Activated T-helper 2 cell treated with anti-CD3 and anti-CD28 coated beads, Interferon-gamma antibody, Interleukin-2, Interleukin-4, amounts not matched to agents 10 μg/mL and 5 μg/mL and 100 μg/mL, durations not matched to agents 14 hours and 24 hours and 36 hours (primary cell): ENCODE results near the gene CTBP2. TPM values are rescaled to one million over a fixed set of nuclear protein-coding genes. Genes with fewer than 3 reads are reported as not detected.
A peak's percentile ranks its signal among the peaks of the same experiment; 100 is the strongest.
"Not testable (repeated sequence)": the region's sequence is repeated elsewhere in the genome, so short reads cannot be mapped to it uniquely, and the experiment has no call there.

Source experiments
- DNase-seq: peaks from one replicate; pipeline ENCODE4 v3.0.0; 2021; ENCODE audit warnings: low spot score
- H3K27ac Mint-ChIP-seq: one replicate; pipeline ENCODE4 v1.8.0; 2021; ENCODE audit warnings: mixed read lengths
- H3K27me3 Mint-ChIP-seq: one replicate; pipeline ENCODE4 v1.8.0; 2021; ENCODE audit warnings: low read depth, mixed read lengths
- H3K36me3 Mint-ChIP-seq: one replicate; pipeline ENCODE4 v1.8.0; 2021; ENCODE audit warnings: low read depth, mixed read lengths
- H3K4me1 Mint-ChIP-seq: one replicate; pipeline ENCODE4 v1.8.0; 2021; ENCODE audit warnings: low read depth, mixed read lengths
- H3K4me3 Mint-ChIP-seq: one replicate; pipeline ENCODE4 v1.8.0; 2021; ENCODE audit warnings: low read depth, mild to moderate bottlenecking, moderate library complexity, mixed read lengths
- H3K9me3 Mint-ChIP-seq: one replicate; pipeline ENCODE4 v1.8.0; 2021; ENCODE audit warnings: mixed read lengths
- intact Hi-C: fragments of 100-400 bp; cut with micrococcal nuclease; formaldehyde crosslinking; loops from one replicate; pipeline ENCODE4 v1.15.1; 2023
- total RNA-seq: library from RNA; stranded (reverse); gene quantifications from 2 replicates; pipeline ENCODE4 v1.2.3, GENCODE V29; 2022

CTBP2 gene
- total RNA-seq, 1 donor from 2014 or later = 0.48 TPM

DNA sequence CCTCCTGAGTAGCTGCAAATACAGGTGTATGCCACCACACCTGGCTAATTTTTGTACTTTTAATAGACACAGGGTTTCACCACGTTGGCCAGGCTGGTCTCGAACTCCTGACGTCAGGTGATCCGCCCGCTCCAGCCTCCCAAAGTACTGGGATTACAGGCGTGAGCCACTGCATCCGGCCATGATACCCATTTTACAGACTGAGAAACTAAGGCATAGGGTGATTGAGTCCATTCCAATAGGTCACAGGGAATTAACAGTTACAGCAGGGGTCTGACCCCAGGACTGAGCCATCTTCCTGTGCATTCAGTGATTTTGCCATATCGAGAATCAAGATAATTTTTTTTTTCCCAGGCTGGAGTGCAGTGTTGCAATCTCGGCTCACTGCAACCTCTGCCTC, 12.3 kb upstream of the CTBP2 start:
- no peaks in the 10 kb centered on the region for H3K4me1 Mint-ChIP-seq

DNA sequence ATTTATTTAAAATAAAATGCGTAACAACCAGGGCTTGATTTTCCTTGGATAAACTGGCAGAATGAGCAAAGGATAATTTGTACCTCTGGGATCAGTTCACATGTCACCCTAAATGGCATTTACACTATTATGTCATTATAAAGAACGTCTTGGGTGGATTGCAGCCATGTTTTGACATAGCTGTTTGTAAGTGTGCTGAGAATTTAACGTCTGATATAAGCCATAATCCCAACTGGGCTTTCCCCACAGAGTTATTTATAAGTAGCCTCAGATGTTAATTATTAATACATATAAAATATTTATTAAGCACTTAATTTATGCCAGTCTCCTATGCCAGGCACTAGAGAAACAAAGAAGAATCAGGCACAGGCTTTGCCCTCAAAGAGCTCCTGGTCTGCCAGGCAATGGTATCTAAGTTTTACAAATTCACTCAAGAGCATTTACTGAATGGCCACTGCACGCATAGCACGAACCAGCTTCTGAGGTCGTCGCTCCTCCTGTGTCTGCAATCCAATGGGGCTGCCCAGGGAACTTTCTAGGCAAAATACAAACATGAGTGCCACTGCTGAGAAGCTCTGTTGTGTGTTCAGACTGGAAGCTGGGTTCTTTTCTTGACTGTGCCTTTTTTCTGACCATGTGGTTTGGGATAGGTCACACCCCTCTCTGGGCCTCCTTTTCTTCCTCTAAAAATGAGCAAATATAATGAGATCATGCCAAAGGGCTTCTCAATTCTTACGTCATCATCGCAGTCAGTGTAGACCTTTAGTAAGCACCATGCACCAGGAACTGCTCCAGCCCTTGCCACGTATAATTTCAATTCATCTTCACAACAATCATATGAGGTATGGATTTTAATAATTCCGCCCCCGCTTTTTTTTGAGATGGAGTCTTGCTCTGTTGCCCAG, 11.3 kb upstream of the CTBP2 start:
- intact Hi-C loops = no loop called here
- no peak for DNase-seq
- Mint-ChIP-seq H3K27ac (no peak overlapping the region), H3K4me1 (no peaks in the 10 kb centered on the region), H3K9me3 (no peaks in the 10 kb centered on the region), H3K27me3 (peaks cover 3% of the 10 kb centered on the region), H3K36me3 (no peaks in the 10 kb centered on the region), H3K4me3 (no peak overlapping the region)

More for the DNA sequence above, 12.3 kb upstream of the CTBP2 start:
- Mint-ChIP-seq H3K27ac (no peak overlapping the region), H3K36me3 (no peaks in the 10 kb centered on the region), H3K27me3 (peaks cover 3% of the 10 kb centered on the region), H3K4me3 (no peak overlapping the region), H3K9me3 (no peaks in the 10 kb centered on the region)
- no peak for DNase-seq
- intact Hi-C loops = no loop called here

DNA sequence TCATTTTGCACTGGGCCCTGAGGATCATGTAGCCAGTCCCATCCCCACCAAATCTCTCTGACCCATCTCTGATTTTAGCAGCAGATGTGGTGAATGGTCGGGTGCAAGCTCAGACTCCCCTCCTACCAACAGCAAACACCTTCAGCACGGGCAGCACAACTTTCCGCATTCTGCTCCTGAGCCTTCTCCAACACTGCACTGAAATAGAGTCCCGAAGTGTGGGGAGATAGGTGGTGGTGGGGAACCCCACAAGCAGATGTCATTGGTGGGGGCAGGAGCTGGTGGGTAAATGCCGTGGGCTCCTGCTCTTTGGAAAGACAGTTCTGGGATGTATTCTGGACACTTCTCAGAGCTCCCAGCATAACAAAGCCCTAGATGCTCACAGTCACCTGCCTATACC, 9.6 kb upstream of the CTBP2 start:
- no peaks in the 10 kb centered on the region for H3K9me3 Mint-ChIP-seq
- no peaks in the 10 kb centered on the region for H3K36me3 Mint-ChIP-seq
- H3K4me1 Mint-ChIP-seq = no peaks in the 10 kb centered on the region
- H3K27me3 Mint-ChIP-seq = peaks cover 3% of the 10 kb centered on the region
- no peak overlapping the region for H3K27ac Mint-ChIP-seq
- no peak for DNase-seq
- no peak overlapping the region for H3K4me3 Mint-ChIP-seq
- intact Hi-C loops = no loop called here

DNA sequence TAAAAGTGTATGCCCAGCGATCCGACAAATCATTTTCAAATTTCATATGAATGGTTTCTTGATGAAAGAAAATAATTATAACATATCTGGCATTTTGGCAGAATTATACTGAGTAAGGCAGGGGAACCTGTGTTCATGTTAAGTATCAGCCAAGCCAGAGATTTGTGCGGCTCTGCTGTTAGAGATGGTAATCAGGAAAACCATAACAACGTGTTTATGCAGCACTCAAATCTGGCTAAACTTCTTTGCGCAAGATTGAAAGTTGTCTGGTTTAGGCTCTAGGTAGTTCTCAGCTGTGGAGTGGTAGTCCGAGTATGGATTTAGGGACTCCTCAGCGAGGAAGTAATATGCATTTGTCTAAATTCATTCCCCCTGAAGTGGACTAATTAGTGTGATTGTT, 8.9 kb upstream of the CTBP2 start:
- Mint-ChIP-seq H3K9me3 (no peaks in the 10 kb centered on the region), H3K4me3 (no peak overlapping the region), H3K27ac (no peak overlapping the region), H3K4me1 (no peaks in the 10 kb centered on the region), H3K36me3 (no peaks in the 10 kb centered on the region), H3K27me3 (peaks cover 7% of the 10 kb centered on the region)
- DNase-seq = no peak
- intact Hi-C loops = no loop called here

DNA sequence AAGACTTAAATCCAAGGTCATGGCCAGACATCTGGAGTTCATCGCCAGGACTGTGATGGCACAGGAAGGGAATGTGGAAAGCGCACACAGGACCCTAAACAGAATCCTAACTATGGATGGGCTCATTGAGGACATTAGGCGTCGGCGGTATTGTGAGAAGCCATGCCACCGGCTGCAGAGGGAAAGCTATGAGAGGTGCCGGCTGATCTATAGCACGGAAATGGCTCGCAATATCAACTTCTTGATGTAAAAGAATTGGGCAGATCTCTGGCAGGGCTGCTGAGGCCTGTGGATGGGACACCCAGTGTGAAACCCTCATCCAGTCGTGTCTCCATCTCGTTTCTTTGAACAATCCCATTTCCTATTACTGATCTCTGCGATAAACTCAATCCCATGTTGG, 6.3 kb upstream of the CTBP2 start:
- Mint-ChIP-seq H3K27me3 (peaks cover 18% of the 10 kb centered on the region), H3K27ac (no peak overlapping the region), H3K4me3 (no peak overlapping the region), H3K9me3 (no peaks in the 10 kb centered on the region), H3K36me3 (no peaks in the 10 kb centered on the region), H3K4me1 (no peaks in the 10 kb centered on the region)
- no peak for DNase-seq
- intact Hi-C loops = no loop called here

DNA sequence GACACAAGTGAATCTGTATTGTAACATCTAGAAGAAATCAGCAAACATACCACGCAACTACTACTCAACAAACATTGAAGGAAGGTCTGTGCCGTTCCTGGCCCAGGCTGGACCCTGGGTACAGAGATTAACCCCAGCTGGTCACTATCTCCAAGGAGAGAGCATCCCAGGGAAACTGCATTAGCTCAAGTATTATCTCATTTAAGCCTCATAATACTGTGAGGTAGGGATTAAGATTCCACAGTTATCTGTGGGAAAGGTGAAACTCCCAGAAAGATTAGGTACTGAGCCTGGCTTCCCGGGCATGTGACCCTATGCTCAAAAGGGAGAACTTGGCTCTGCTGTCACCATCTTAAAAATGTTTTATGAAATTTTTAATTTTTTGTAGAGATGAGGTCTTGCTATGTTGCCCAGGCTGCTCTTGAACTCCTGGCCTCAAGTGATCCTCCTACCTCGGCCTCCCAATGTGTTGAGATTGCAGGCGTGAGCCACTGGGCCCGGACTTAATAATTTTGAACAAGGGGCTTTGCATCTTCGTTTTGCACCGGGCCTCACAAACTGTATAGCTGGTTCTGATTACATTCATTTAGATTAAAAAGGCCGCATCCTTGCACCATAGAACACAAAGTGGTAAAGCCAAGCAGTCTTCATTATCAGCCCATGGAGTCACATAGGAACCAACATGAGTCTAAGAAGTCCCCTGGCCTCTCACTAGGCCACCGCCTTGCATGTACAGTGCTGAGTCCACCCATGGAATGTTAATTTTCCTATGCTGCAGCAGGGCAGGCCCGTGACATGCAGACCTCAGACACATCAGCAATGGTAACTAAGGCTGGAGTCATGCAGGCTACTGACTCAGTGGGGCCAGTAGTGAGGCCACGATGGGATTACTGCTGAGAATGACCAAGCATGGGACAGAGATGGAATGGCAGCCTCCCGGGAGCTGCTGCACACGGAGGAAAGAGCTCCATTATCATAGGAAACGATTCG, 5.5 kb upstream of the CTBP2 start:
- Mint-ChIP-seq H3K4me1 (no peaks in the 10 kb centered on the region), H3K9me3 (no peaks in the 10 kb centered on the region), H3K27me3 (peaks cover 19% of the 10 kb centered on the region), H3K27ac (no peak overlapping the region), H3K36me3 (no peaks in the 10 kb centered on the region), H3K4me3 (no peak overlapping the region)
- intact Hi-C loops = no loop called here
- DNase-seq = no peak

DNA sequence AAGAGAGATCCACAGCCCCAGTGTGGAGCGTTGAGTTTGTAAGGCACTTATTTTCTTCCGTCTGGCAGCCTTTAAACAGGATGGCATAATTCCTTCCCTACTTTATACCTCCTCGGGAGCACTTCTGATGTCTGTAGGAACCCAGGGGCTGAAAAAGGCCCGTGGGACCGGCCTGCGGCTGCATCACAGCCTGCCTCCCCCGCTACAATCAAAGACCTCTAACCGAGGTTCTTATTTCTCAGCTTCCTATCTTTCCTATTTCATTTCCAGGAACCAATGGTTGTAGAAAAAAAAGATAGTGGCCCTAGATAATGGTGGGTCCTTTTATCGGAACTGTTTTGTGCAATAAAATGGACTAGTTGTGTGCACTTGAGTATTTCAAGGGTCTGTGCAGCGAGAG, 4.1 kb upstream of the CTBP2 start:
- no peak overlapping the region for H3K27ac Mint-ChIP-seq
- DNase-seq = no peak
- intact Hi-C loops = no loop called here
- H3K36me3 Mint-ChIP-seq = no peaks in the 10 kb centered on the region
- H3K4me1 Mint-ChIP-seq = no peaks in the 10 kb centered on the region
- H3K27me3 Mint-ChIP-seq = peaks cover 20% of the 10 kb centered on the region
- H3K4me3 Mint-ChIP-seq = no peak overlapping the region
- no peaks in the 10 kb centered on the region for H3K9me3 Mint-ChIP-seq

DNA sequence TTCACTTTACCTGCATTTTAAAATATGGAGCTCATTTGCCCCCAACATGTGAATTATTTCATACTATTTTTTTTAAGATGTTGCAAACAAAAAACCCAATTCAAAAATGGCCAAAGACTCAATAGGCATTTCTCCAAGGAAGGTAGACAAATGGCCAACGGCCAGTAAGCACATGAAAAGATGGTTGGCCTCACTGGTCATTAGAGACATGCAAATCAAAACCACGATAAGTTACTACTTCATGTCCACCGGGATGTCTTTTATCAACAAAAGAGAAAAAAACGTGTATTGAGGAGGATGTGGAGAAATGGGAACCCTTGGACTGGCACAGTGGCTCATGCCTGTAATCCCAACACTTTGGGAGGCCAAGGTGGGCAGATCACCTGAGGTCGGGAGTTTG, 3.4 kb upstream of the CTBP2 start:
- Mint-ChIP-seq H3K9me3 (no peaks in the 10 kb centered on the region), H3K4me1 (no peaks in the 10 kb centered on the region), H3K4me3 (no peak overlapping the region), H3K36me3 (no peaks in the 10 kb centered on the region), H3K27me3 (peaks cover 20% of the 10 kb centered on the region), H3K27ac (no peak overlapping the region)
- intact Hi-C loops = no loop called here
- DNase-seq = no peak

DNA sequence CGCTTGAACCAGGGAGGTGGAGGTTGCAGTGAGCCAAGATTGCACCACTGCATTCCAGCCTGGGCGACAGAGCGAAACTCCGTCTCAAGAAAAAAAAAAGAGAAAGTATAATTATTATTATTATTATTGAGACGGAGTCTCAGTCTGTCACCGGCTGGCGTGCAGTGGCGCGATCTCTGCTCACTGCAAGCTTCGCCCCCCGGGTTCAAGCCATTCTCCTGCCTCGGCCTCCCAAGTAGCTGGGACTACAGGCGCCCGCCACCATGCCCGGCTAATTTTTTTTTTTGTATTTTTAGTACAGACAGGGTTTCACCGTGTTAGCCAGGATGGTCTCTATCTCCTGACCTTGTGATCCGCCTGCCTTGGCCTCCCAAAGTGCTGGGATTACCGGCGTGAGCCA, 2.9 kb upstream of the CTBP2 start:
- H3K4me3 Mint-ChIP-seq, H3K9me3 Mint-ChIP-seq, H3K27ac Mint-ChIP-seq, H3K4me1 Mint-ChIP-seq, DNase-seq, H3K36me3 Mint-ChIP-seq, intact Hi-C loops: not testable (repeated sequence)
- peaks cover 24% of the 10 kb centered on the region for H3K27me3 Mint-ChIP-seq

DNA sequence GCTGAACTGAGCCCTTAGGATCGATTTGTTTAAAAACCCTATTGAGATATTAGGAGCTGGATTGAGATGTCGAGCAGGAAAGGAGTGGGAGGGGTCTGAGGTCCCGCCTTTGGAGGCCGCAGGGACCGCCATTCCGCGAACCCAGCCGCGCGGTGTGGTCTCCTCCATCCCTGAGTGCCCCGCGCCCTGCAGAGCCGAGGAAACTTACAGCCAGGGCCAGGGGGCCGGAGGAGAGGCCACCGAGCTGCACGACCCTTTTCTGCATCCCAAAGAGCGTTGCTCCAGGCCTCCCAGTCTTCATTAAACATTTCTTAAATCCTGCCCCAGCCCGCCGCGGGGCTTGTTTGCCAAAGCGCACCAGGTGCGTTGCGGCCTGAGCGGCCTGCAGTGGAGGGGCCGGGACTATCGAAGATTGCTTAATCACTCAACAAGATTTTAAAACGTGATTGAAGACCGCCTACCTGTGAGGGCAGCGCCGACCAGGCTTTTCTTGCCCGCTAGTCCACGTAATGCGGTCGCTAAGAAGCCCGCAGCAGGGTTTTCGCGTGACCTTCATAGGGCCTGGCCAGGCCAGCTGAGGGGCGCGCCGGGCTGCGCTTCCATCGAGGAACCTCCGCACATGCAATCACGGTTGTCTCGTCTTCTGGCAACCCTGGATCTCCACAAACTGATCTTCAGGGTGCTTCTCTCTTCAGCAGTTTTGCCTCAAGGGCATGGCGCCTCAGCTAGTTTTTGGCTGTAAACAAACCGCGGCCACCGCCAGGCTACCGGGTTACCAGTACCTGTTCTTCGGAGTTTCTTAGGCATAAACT, 2.0 kb upstream of the CTBP2 start:
- Mint-ChIP-seq H3K27me3 (peaks cover 34% of the 10 kb centered on the region), H3K36me3 (no peaks in the 10 kb centered on the region), H3K4me1 (peaks cover 3% of the 10 kb centered on the region), H3K27ac (no peak overlapping the region), H3K4me3 (no peak overlapping the region), H3K9me3 (no peaks in the 10 kb centered on the region)
- no peak for DNase-seq
- intact Hi-C loops = no loop called here

DNA sequence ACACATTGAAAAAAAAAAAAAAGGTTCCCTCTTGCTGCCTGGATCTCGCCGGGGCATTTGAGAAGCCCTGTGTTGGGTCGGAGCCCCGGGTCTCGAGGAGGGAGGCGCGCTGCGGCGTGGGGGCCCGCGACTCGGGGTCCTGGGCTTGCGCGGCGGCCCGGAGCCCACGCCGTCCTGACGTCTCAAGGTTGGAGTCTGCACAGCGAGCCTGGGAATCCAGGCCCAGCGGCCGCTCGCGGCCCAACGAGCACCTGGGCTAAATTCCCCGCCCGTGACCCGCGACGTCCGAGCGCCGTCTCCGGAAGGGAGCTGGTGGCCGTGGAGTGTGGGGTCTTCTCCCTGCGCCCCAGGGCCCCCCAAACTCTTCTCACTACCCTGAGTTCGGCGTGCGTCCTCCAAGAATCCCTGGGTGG, 1.4 kb upstream of the CTBP2 start:
- H3K27ac Mint-ChIP-seq = no peak overlapping the region
- no peak for DNase-seq
- H3K4me3 Mint-ChIP-seq = peak overlapping the region; percentile 17
- H3K4me1 Mint-ChIP-seq = peaks cover 3% of the 10 kb centered on the region
- peaks cover 40% of the 10 kb centered on the region for H3K27me3 Mint-ChIP-seq
- H3K36me3 Mint-ChIP-seq = no peaks in the 10 kb centered on the region
- H3K9me3 Mint-ChIP-seq = no peaks in the 10 kb centered on the region
- intact Hi-C loops = no loop called here

DNA sequence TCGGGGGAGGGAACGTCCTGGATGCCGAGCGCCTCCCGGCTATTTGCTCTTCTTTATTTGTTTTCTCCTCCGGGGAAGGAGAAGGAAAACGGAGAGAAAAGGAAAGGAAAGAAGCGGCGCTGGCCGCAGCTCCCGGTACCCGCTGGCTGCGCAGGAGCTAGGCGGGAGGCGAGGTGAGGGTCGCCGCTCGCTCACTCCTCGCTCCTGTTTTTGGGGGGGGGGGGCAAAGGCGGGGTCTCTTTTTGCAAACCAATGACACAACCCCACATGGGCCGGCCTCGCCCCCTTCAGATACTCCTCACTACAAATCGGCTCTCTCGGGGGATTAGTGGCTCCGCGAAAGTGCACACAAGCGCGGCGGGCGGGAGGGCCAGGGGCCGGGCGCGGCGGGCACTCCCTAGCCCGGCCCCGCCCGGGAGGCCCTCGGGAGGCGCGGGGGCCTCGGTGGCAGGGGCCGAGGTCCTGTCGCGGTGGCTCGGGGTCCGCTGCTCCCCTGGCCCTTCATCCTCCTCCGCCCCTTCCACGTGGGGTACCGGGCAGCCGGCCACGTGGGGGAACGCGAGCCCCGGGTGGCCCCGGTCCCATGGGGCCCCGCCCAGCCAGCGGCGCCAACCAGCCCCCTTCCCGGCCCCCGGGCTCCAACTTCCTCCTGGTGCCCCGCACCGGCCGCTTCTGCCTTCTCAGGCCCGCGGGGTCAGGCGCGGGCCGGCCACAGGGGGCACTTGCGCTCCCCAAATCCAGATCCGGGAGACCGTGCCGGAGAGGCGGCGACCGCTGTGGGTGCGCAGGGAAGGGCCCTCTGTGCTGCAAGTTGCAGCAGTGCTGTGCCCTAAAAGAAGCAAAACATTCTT, 718 bp upstream of the CTBP2 start:
- H3K27me3 Mint-ChIP-seq = peaks cover 46% of the 10 kb centered on the region
- no peak overlapping the region for H3K27ac Mint-ChIP-seq
- peak overlapping the region; percentile 33 for H3K4me3 Mint-ChIP-seq
- peaks cover 3% of the 10 kb centered on the region for H3K4me1 Mint-ChIP-seq
- no peak for DNase-seq
- no peaks in the 10 kb centered on the region for H3K36me3 Mint-ChIP-seq
- no peaks in the 10 kb centered on the region for H3K9me3 Mint-ChIP-seq
- intact Hi-C loops = no loop called here
